ENCODE measurements around the gene HTR2B. TPM values are rescaled to one million over a fixed set of nuclear protein-coding genes. Genes with fewer than 3 reads are reported as not detected.

The HTR2B gene
- total and polyA plus RNA-seq, 7 donors = 0.23 to 18.3 (median 7.6) TPM; not detected in 1

- DNase-seq = no peak
- 77 to 87% methylated on average over 4 of the region's 4 CpGs for WGBS, 2 donors
- no peak for TF ChIP-seq EP300 (IDR thresholded peaks at IDR 0.05)
- no peak for TF ChIP-seq POLR2A (IDR thresholded peaks at IDR 0.05)
- no peak for TF ChIP-seq CTCF (IDR thresholded peaks at IDR 0.05)
- no peak for TF ChIP-seq POLR2AphosphoS5 (IDR thresholded peaks at IDR 0.05)
Observed at GRCh38 chr2:231058761-231059550, 65.9 kb downstream of the HTR2B start.

More at GRCh38 chr2:231058761-231059550, 65.9 kb downstream of the HTR2B start:
- Histone ChIP-seq H3K27me3 (no peaks in the 10 kb centered on the region), H3K27ac (no peak overlapping the region), H3K4me1 (peaks cover 0 to 42% (median 33%) of the 10 kb centered on the region in 4 donors), H3K4me3 (no peak overlapping the region), H3K36me3 (peaks cover 0 to 30% (median 7%) of the 10 kb centered on the region in 4 donors), H3K9me3 (no peaks in the 10 kb centered on the region)
- intact Hi-C loops (cut with DNase I) = no loop called here

Small RNA genes within 50 kb of the gene (small RNA-seq; reads per million reads assigned to genes)
- gene RNU1-93P = 0 reads per million in 3 donors

Other genes starting within 250 kb of the HTR2B start
- gene GPR55, start 199.8 kb downstream of the HTR2B start, total RNA-seq = not detected
- 1 to 10 TPM in 1 of 3 donors, under 1 TPM in 1, not detected in 1; 0.23 to 1.4 TPM for gene GPR55, start 199.8 kb downstream of the HTR2B start, polyA plus RNA-seq
- gene SPATA3, start 128.9 kb downstream of the HTR2B start, total RNA-seq = not detected
- gene SPATA3, start 128.9 kb downstream of the HTR2B start, polyA plus RNA-seq = not detected
- 1 to 10 TPM in 1 of 4 donors, under 1 TPM in 1, not detected in 2; 0.36 to 2.2 TPM for gene C2orf72, start 87.5 kb downstream of the HTR2B start, total RNA-seq
- 10 to 100 TPM; 18.5 to 20.4 (median 20.0) TPM for gene C2orf72, start 87.5 kb downstream of the HTR2B start, polyA plus RNA-seq
- 10 to 100 TPM; 45.7 to 90.3 (median 58.4) TPM for gene PSMD1, start 68.2 kb downstream of the HTR2B start, total RNA-seq
- 10 to 100 TPM; 41.2 to 50.7 (median 41.4) TPM for gene PSMD1, start 68.2 kb downstream of the HTR2B start, polyA plus RNA-seq
- gene ARMC9, start 73.6 kb upstream of the HTR2B start, total RNA-seq = 10 to 100 TPM; 24.3 to 95.3 (median 52.7) TPM
- 1 to 10 TPM; 2.4 to 8.2 (median 3.0) TPM for gene ARMC9, start 73.6 kb upstream of the HTR2B start, polyA plus RNA-seq